Activated CD4-positive, CD25-positive, alpha-beta regulatory T cell (primary cell): ENCODE results near the gene RETREG2.
"Not testable (repeated sequence)": the region's sequence is repeated elsewhere in the genome, so short reads cannot be mapped to it uniquely, and the experiment has no call there.

Experiments
- DNase-seq, 4 experiments: peaks; one replicate each; lab custom pipeline; 2025; lab: John Stamatoyannopoulos, UW

RETREG2 gene

DNA sequence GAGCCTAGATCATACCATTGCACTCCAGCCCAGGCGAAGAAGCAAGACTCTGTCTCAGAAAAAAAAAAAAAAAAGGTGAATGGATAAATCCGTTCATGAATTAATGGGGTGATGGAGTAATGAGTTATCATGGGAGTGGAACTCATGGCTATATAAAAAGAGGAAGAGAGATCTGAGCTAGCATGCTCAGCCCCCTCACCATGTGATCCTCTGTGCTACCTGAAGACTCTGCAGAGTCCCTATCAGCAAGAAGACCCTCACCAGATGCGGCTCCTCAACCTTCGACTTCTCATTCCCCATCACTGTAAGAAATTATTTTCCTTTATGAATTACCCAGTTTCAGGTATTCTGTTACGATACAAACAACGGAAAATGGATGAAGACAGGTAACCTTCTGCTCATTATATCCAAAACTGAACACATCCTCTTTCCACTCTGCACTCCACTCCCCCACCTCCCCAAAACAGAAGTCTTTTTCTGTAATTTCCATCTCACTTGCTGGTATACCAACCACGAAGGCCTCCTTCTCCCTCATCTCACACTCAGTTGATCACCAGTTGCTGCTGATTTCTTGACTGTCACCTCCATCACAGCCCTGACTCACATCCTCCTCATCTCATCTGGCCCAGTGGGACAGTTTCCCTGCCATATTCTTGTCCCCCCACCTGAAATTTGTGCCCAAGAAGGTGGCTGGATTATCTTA is 8.8 kb downstream of the RETREG2 start:
- no peak for DNase-seq

DNA sequence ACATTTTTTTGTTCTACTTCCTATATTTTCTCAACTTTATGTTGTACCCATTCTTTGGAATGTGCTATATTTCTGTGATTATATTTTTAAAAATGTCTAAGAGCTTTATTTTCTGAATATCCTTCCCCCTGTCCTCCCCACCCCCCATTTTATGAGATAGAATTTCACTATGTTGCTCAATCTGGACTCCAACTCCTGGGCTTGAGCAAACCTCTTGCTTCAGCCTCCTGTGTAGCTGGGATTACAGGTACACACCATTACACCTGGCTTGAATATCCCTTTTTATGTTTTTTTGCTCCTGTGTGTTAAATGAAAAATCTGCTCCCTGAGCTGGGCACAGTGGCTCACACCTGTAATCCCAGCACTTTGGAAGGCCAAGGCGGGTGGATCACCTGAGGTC is 19.3 kb downstream of the RETREG2 start:
- DNase-seq = no peak

DNA sequence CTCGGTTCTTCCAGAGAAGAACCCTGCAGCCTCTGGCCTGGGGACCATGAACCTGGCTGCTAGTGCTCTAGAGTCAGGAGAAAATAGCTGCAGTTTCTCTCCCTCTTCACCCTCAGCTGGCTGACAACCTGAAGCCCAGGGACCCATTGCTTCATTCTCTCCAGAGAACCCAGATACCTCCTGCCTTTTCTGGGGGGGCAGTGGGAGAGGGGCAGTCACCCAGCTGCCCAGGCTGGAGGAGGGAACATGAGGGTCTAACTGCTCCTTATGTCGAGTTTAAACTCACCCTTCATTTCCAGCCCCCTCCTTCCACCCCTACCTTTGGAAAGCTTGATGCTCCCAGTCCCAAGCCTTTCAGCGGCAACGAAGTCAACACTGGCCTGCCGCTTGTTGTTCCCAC is 20.9 kb downstream of the RETREG2 start:
- DNase-seq = no peak

DNA sequence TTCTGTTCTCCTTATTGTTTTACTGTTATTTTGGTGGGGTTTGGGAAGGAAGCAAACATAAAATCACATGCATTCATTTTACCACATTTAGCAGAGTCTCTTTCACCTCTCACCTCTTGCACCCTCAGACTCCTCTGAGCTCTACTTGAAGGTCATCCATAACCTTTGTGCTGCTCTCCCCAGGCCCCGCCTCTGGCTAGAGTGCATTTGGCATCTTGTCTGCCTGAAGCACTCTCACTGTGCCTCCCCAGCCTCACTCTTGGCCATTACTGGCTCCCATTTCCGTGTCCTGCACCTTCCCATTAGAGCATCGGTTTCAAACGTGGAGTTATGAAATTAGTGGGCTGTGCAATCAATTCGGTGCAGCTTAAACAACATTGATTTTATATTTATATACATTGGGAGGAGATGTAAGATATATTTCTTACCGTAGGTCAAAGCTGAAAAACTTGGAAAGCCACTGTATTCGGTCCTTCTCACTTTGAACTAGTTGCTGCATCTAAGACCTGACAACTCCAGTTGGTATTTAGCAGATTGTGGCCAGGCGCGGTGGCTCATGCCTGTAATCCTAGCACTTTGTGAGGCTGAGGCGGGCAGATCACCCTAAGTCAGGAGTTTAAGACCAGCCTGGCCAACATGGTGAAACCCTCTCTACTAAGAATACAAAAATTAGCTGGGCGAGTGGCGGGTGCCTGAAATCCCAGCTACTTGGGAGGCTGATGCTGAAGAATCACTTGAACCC is 21.6 kb downstream of the RETREG2 start:
- no peak for DNase-seq

DNA sequence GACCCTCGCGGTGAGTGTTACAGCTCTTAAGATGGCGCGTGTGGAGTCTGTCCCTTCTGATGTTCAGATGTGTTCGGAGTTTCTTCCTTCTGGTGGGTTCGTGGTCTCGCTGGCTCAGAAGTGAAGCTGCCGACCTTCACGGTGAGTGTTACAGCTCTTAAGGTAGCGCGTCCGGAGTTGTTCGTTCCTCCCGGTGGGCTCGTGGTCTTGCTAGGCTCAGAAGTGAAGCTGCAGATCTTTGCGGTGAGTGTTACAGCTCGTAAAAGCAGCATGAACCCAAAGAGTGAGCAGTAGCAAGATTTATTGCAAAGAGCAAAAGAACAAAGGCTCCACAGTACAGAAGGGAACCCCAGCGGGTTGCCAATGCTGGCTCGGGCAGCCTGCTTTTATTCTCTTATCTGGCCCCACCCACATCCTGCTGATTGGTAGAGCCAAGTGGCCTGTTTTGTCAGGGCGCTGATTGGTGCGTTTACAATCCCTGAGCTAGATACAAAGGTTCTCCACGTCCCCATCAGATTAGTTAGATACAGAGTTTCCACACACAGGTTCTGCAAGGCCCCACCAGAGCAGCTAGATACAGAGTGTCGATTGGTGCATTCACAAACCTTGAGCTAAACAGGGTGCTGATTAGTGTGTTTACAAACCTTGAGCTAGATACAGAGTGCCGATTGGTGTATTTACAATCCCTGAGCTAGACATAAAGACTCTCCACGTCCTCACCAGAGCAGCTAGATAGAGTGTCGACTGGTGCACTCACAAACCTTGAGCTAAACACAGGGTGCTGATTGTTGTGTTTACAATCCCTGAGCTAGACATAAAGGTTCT is 22.6 kb downstream of the RETREG2 start:
- DNase-seq = not testable (repeated sequence)

DNA sequence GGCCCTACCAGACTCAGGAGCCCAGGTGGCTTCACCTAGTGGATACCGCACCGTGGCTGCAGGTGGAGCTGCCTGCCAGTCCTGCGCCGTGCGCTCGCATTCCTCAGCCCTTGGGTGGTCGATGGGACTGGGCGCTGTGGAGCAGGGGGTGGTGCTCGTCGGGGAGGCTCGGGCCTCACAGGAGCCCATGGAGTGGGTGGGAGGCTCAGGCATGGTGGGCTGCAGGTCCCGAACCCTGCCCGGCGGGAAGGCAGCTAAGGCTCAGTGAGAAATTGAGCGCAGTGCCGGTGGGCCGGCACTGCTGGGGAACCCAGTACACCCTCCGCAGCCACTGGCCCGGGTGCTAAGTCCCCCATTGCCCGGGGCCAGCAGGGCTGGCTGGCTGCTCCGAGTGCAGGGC is 23.3 kb downstream of the RETREG2 start:
- not testable (repeated sequence) for DNase-seq

DNA sequence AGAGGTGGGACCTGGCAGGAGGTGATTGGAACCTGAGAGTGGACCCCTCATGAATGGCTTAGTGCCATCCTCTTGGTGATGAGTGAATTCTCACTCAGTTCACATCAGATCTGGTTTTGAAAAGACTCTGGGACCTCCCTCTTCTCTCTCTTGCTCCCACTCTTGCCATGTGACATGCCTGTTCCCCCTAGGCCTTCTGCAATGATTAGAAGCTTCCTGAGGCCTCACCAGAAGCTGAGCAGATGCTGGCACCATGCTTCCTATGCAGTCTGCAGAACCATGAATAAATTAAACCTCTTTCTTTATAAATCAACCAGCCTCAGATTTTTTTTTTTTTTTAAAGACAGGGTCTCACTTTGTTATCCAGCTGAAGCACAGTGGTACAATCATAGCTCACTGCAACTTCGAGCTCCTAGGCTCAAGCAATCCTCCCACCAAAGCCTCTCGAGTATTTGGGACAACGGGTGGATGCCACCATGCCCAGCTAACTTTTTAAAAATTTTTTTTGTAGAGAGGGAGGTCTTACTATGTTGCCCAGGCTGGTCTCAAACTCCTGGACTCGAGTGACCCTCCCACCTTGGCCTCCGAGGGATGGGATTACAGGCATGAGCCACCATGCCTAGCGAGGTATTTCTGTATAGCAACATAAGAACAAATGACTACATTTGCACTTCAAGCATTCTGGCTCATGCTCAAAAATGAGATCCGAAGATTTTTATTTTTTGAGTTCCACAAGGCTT is 26.5 kb downstream of the RETREG2 start:
- no peak for DNase-seq

DNA sequence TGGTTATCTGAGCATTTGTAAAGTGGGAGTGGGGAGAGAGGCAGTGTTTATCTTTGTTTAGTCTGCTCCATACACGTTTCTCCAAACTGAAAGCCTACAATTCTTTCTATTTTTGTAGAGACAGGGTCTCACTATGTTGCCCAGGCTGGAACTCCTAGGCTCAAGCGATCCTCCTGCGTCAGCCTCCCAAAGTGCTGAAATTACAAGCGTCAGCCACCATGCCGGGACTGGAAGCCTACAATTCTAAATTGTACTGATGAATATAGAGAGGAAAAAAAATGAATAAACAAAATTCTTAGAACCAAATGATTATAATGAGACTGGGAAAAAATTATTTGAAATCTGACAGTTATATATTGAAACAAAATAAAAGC is 27.1 kb downstream of the RETREG2 start:
- DNase-seq = no peak

DNA sequence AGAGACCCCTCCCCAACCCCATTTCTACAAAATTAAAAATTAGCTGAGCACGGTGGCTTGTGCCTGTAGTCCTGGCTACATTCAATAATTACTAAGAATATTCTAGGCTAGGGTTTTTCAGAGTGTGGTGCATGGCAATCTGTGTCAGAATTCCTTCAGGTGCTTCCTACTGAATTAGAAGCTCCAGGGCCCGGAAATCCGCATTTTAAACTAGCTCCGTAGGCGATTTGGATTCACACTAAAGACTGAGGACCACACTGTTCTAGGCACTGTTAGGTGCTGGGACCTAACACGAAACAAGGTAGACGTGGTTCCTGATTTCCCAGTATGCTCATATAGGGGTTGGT is 27.9 kb downstream of the RETREG2 start:
- DNase-seq = no peak

DNA sequence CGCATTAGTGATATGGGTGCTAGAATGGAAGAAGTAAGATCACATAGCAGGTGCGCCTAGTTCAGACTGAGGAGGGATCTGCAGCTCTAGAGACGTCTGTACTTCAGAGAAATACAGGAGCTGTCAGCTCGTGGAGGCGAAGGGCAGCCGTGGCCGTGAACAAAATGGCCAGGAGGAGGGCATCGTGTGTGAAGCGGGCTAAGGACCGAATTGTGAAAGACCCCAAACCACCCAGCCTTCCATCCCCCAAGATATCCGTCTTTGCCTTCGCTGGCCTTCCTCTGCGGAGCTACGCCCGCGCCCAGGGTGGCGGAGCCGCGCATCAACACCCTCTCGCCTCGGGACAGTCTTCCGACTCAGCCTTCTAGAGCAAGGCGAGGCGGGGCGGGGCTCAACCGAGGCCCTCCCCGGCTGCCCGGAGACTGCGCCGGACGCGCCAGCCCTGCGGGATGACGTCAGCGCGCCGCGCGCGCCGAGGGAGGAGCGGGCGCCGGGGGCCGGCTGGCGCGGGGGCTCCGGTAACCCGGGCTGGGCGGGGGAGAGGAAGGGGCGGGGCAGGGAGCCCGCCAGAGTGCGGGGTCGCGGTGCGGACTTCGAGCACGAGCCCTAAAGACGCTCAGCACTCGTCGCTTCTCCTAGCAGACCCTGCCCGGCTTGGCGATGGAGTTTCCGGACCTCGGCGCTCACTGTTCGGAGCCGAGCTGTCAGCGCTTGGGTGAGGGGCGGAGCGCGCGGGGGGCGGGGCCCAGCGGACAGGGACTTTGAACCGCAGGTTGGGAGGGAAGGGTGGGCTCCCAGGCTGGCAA is 28.5 kb downstream of the RETREG2 start, which contains the start of gene ZFAND2B:
Gene ZFAND2B, plus strand, starts transcription at position 455 of the 806 bp plus-strand sequence. Its CDS starts 206 bp downstream, at position 661.
- peak; percentile 89 to 96 (median 94) for DNase-seq

DNA sequence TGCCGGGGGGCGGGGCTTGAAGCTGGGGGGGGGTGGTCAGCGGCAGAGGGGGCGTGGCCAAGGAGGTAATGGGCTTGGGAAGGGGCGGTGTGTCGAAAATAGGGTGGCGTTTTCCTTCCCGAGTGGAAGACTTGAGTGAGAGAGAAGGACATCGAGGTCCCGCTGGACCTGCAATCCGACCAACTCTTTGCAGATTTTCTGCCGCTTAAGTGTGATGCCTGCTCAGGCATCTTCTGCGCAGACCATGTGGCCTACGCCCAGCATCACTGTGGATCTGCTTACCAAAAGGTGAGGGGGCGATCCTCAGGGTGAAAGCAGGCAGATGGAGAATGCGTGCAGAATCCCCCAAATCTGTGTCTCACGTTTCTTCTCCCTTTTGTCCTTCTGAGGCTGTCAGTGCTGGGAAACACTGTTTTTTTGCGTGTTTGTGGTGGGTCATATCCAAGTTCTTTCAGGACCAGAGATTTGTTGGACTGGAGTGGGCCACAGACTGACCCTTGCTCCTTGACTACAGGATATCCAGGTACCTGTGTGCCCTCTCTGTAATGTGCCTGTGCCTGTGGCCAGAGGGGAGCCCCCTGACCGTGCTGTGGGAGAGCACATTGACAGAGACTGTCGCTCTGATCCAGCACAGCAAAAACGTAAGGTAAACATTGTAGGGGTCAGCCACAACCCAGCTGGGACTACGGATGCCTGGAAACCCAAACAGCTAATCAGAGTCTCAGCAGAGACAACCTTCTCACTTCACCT is 29.2 kb downstream of the RETREG2 start:
- no peak for DNase-seq

DNA sequence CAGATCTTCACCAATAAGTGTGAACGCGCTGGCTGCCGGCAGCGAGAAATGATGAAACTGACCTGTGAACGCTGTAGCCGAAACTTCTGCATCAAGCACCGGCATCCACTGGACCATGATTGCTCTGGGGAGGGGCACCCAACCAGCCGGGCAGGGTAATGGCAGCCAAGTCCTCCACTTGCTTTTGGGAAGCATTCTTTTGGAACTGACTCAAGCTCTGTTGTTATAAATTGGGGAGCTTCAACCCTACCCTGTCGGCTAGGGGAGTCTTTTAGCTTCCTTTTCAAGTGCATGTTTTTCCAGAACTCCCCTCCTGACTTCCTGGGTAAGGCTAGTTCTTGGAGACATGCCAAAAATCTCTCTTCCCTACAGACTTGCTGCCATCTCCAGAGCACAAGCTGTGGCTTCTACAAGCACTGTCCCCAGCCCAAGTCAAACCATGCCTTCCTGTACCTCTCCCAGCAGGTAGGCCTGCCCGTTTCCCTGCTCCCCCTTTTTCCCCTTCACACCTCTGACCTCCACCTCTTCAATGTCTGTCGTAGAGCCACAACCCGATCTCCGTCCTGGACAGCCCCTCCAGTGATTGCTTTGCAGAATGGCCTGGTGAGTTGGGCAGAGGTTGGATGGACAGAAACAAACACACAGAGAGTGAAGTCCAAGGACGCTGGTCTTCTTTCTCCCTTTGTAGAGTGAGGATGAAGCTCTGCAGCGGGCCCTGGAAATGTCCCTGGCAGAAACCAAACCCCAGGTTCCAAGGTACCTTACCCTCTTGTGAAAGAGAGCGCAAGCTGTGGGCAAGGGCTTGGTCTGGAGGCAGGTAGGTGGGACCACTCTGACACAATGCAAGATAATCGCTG is 30.0 kb downstream of the RETREG2 start:
- no peak for DNase-seq

DNA sequence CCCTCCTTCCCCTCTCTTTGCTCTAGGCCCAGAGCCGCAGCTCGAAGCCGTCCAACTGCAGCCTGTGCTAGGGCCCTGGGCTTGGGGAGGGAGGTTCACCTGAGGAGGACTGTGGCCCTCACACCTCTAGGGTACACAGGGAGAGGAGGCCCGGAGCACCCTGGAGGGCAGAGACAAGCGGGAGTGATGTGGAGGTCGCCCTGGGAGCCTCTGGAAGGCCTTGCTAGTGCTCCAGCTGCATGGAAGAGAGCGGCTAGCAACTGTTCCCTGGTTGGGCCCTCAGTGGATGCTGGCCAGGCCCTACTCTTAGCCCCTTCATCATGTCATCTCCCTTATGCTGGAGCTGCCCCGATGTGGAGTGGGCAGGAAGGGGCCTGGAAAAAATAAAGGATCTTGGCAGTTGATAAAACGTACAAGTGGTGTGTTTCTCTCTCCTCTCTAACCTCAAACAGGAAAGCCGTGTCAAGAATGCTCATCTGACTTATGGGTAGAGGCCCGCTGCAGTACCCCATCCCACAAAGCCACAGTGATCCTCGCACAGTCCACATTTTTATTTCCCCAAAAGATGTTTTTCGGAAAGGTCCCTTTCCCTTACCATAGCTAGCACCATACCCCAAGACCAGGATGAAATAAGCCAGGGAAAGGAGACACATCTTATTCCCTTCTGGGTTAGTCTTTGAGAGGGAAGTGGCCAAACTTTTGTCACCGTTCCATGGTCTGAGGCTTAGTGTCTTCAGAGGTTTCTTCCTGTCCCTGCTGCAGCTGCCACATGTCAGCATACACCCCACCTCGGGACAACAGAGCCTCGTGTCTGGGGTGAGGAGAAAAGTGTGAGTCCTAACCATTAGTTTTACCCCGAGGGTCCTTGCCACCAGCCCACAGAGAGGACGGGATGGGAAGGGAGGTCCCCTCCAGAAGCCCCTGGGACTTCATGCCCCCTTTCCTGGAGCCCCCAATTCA is 31.4 kb downstream of the RETREG2 start:
- DNase-seq = no peak

DNA sequence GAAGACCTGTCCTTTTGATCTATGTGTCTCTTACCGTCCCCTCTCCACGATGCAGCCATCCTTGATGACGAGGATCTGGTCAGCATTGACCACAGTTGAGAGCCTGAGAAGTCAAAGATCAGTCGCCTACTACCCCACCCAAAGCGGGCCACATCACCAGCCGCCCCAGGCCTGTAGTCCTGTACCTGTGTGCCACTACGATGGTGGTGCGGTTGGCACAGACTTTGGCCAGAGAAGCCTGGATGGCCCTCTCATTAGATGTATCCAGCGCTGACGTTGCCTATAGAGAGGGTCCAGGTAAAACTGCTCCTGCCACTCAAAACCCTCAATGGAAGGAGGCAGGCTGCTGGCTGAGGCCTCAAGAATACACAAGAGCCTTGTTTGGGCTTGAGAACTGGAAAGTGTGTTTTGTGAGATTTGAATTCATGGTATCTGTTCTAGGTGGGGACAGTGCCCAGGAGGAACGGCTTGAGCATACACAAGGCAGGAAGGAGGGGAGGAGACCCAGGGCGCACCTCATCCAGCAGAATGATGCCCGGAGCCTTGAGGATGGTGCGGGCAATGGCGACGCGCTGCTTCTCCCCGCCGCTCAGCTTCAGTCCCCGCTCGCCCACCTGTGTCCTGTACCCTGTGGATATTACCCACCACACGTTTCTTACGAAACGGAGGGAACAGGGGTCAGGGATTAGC is 32.3 kb downstream of the RETREG2 start:
- no peak for DNase-seq

DNA sequence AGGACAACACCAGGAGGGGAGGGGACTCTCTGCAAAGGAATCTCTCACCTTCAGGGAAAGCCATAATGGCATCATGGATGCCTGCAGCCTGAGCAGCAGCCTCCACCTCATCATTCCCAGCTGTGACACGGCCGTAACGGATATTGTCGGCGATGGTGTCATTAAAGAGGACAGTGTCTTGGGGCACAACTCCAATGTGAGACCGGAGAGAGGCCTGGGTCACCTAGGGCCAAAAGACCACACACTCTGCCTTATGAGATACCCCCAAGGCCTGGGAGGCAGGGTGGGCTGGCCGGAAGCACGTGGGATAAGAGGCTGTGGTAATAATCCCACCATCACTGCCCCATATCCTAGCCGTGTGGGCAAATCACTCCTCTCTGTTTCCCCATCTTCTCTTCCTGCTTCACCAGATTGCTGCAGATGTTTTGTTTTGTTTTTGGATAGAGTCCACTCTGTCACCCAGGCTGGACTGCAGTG is 32.8 kb downstream of the RETREG2 start:
- DNase-seq = no peak

DNA sequence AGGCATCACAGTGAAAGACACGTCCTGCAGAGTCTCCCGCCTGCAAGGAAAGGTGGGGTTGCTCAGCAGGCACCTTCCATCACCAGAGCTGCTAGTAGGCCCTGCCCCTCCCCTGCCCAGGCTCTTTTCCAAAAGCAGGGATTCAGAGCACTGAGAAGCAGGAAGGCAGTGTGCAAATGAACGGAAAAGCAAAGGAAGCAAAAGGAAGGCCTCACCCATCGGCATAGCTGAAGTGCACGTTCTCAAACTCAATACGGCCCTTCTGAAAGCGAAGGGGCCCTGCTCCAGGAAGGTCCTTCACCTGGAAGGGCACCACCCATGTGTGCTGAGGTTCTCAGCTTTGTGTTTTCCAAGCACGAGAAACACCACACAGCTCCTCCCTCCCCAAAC is 34.9 kb downstream of the RETREG2 start:
- DNase-seq = no peak

DNA sequence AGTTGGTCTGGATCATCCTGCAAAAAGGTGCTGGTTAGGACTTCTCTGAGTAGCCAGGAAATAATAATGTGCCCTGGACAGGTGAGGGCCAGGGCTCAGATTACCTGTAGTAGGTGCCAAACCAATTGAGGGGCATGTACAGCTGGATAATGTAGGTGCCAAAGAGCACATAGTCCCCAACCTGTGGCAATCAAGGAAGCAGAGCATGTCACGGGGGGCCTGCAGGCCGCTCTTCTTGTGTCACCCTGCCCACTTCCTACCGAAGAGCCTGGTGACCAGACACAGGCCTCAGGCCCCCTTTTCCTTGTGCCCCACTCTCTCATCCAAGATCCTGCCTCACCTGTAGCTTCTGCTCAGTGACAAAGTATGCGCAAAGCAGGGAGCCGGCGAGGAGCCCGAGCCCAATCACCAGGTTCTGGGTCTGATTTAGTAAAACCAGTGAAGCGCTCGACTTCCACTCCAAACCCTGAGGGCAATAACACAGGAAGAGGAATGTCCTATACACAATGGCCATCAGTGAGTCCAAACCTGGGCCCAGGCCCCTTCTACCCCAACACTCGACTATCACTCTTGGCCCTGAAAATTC is 35.5 kb downstream of the RETREG2 start:
- DNase-seq = no peak
